Bronchial epithelial cell (primary cell): ENCODE measurements around the gene TBC1D22A. TPM values are rescaled to one million over a fixed set of nuclear protein-coding genes. Genes with fewer than 3 reads are reported as not detected.

Source experiments
- DNase-seq: peaks from one replicate; pipeline ENCODE4 v3.0.0-alpha.2; 2010; ENCODE audit warnings: low read depth
- FAIRE-seq: peaks from 2 replicates; lab custom pipeline; 2011; peaks lifted over from hg19 to GRCh38; lab: Jason Lieb, UNC
- H3K27me3 ChIP-seq: 2 replicates; pipeline ENCODE4 v1.5.1; 2011; ENCODE audit warnings: low read length; ENCODE audit not compliant: control insufficient read depth, insufficient read depth
- H3K36me3 ChIP-seq: 2 replicates; pipeline ENCODE4 v1.5.1; 2011; ENCODE audit warnings: low read length; ENCODE audit not compliant: control insufficient read depth, insufficient read depth
- H3K4me3 ChIP-seq: 2 replicates; pipeline ENCODE4 v1.5.1; 2011; ENCODE audit warnings: mild to moderate bottlenecking, low read depth, low read length, control low read depth
- CTCF ChIP-seq: IDR thresholded peaks from 2 replicates; pipeline ENCODE4 v1.5.1; 2011; ENCODE audit warnings: mild to moderate bottlenecking, moderate library complexity, low read length, control low read depth, inconsistent platforms; ENCODE audit not compliant: insufficient read depth, severe bottlenecking
- total RNA-seq: library from RNA; depleted of rRNA; stranded (reverse); fragments of >200 nt; gene quantifications from 2 replicates; pipeline ENCODE4 v1.2.1, GENCODE V29; 2014

The TBC1D22A gene
- total RNA-seq, 1 donor from 2014 or later = 10.0 TPM

- H3K27me3 ChIP-seq = no peaks in the 10 kb centered on the region
- DNase-seq (no peak), FAIRE-seq (no peak)
- no peak for TF ChIP-seq CTCF
- H3K36me3 ChIP-seq = peaks cover 4% of the 10 kb centered on the region
- no peak overlapping the region for H3K4me3 ChIP-seq
These were observed 138.1 kb downstream of the TBC1D22A start for GRCh38 chr22:46900549-46900948.

GRCh38 chr22:46902436-46902835 lies 140.0 kb downstream of the TBC1D22A start:
- Histone ChIP-seq H3K36me3 (peaks cover 2% of the 10 kb centered on the region), H3K4me3 (no peak overlapping the region), H3K27me3 (no peaks in the 10 kb centered on the region)
- FAIRE-seq (no peak), DNase-seq (no peak)
- TF ChIP-seq CTCF = no peak

- DNase-seq (no peak), FAIRE-seq (no peak)
These were observed 140.8 kb downstream of the TBC1D22A start for GRCh38 chr22:46902998-46903916.

DNA sequence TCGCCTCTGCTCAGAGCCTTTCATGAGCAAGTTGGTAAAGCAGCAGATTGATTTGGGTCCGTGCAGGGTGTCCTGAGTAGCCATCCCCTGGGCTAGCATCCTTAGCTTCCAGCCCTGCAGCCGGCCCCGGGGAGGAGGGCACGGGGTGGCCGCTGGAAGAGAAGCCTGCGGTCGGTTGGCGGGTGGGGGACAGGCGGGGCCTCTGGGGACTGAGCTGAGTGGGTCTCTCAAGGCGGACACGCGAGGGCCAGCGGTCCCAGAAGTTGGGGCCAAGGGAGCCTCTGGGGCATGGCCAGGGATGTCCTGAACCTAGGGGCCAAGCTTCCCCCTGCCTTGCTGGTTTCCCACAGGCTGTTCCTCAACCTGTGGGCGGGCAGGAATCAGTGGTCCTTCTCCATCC lies 143.0 kb downstream of the TBC1D22A start:
- DNase-seq (no peak), FAIRE-seq (no peak)
- TF ChIP-seq CTCF = no peak
- H3K27me3 ChIP-seq = no peaks in the 10 kb centered on the region
- no peak overlapping the region for H3K4me3 ChIP-seq
- H3K36me3 ChIP-seq = peaks cover 2% of the 10 kb centered on the region

More at GRCh38 chr22:46902998-46903916, 140.8 kb downstream of the TBC1D22A start:
- no peaks in the 10 kb centered on the region for H3K27me3 ChIP-seq
- H3K36me3 ChIP-seq = peaks cover 2% of the 10 kb centered on the region
- H3K4me3 ChIP-seq = no peak overlapping the region
- no peak for TF ChIP-seq CTCF

- Histone ChIP-seq H3K36me3 (peaks cover 2% of the 10 kb centered on the region), H3K4me3 (no peak overlapping the region), H3K27me3 (no peaks in the 10 kb centered on the region)
- FAIRE-seq (no peak), DNase-seq (no peak)
- no peak for TF ChIP-seq CTCF
These were observed 143.4 kb downstream of the TBC1D22A start for GRCh38 chr22:46905834-46906233.
